H1 (cell line): ENCODE data around the gene NUMB. TPM values are rescaled to one million over a fixed set of nuclear protein-coding genes. Genes with fewer than 3 reads are reported as not detected.

Experiments used
- NANOG ChIP-seq: IDR thresholded peaks from 2 replicates; pipeline ENCODE4 v1.6.1; 2011; ENCODE audit warnings: low read length, low read depth, mild to moderate bottlenecking, inconsistent platforms; ENCODE audit not compliant: insufficient read depth, poor library complexity, severe bottlenecking
- SRF ChIP-seq: IDR thresholded peaks from 2 replicates; pipeline ENCODE4 v1.6.1; 2011; ENCODE audit warnings: mild to moderate bottlenecking, low read depth, low read length, moderate library complexity
- polyA plus RNA-seq, 7 experiments: library from polyadenylated mRNA; depleted of rRNA in 3 of 7; stranded (reverse) in 5 of 7; unstranded in 2 of 7; fragments of >200 nt in 5 of 7; fragments of 200-250 nt in 2 of 7; gene quantifications; 1 replicate in 5 of 7; 2 replicates in 1 of 7; 4 replicates in 1 of 7; pipeline versions ENCODE4 v1.2.1 to v1.2.3, GENCODE V29; 2011 to 2013; ENCODE audit warnings: missing spikeins in 2 of 7, mixed read lengths in 2 of 7
- total RNA-seq: library from RNA; stranded (reverse); fragmentation: NEBNext Ultra II Directional; extraction: Animal tissue kit (Norgen Biotek cat#: 25700); gene quantifications from 2 replicates; pipeline ENCODE4 v1.2.1, GENCODE V29; 2021

NUMB gene
- total and polyA plus RNA-seq, 2 of the 8 experiments (the other 6 are each of a cell fraction or from before 2014, with no cell fraction given): 54.3 to 78.1 TPM

DNA sequence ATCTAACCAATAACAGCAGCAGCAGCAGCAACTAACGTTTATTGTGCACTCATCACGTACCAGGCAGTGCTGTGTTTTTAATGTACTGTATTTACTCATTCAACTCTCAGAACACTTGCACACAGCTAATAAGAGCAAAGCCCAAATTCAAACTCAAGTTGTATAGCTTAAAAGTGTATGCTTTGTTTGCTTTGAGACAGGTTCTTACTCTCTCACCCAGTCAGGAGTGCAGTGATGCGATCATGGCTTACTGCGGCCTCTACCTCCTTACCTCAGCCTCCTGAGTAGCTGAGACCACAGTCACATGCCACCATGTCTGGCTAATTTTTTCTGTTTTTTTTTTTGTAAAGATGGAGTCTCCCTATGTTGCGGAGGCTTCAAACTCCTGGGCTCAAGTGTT, 115.7 kb downstream of the NUMB start (continued):
- TF ChIP-seq NANOG (no peak), SRF (no peak)
- TF ChIP-seq, all 59 proteins: peak for 0
